DOHH2 (cell line): ENCODE data around the gene RPP25.

Experiments used
- H3F3A ChIP-seq: fragments of 200-600 bp; sonication (generic), shearing (Covaris generic); 2 replicates; pipeline ENCODE4 v1.6.0; 2016; ENCODE audit warnings: antibody characterized with exemption, mild to moderate bottlenecking; ENCODE audit not compliant: control insufficient read depth, insufficient read depth
- H3K27ac ChIP-seq: fragments of 200-600 bp; sonication (generic); 2 replicates; pipeline ENCODE4 v1.5.1; 2014; ENCODE audit warnings: low read depth, mild to moderate bottlenecking, low read length, moderate library complexity
- H3K27me3 ChIP-seq: fragments of 200-600 bp; sonication (generic); 2 replicates; pipeline ENCODE4 v1.6.1; 2014; ENCODE audit warnings: mild to moderate bottlenecking, low read length, mixed read lengths; ENCODE audit not compliant: control insufficient read depth
- H3K36me3 ChIP-seq: fragments of 200-600 bp; sonication (generic); 2 replicates; pipeline ENCODE4 v1.6.1; 2014; ENCODE audit warnings: mild to moderate bottlenecking, low read length, moderate library complexity, mixed read lengths; ENCODE audit not compliant: control insufficient read depth
- H3K4me1 ChIP-seq: fragments of 200-600 bp; sonication (generic); 2 replicates; pipeline ENCODE4 v1.6.1; 2014; ENCODE audit warnings: mild to moderate bottlenecking, low read length, mixed read lengths; ENCODE audit not compliant: control insufficient read depth
- H3K4me2 ChIP-seq: fragments of 200-600 bp; sonication (generic); 2 replicates; pipeline ENCODE4 v1.6.0; 2014; ENCODE audit warnings: mild to moderate bottlenecking, low read length, moderate library complexity
- H3K4me3 ChIP-seq: fragments of 200-600 bp; sonication (generic); 2 replicates; pipeline ENCODE4 v1.5.1; 2014; ENCODE audit warnings: mild to moderate bottlenecking, low read length, mixed read lengths
- H3K79me2 ChIP-seq: fragments of 200-600 bp; sonication (generic); 2 replicates; pipeline ENCODE4 v1.6.1; 2014; ENCODE audit warnings: mild to moderate bottlenecking, low read length, mixed read lengths; ENCODE audit not compliant: control insufficient read depth
- H3K9me2 ChIP-seq: fragments of 200-600 bp; sonication (generic); replicated peaks from 2 replicates; pipeline ENCODE4 v1.6.1; 2014; ENCODE audit warnings: mild to moderate bottlenecking, low read length, mixed read lengths; ENCODE audit not compliant: control insufficient read depth
- H3K9me3 ChIP-seq: fragments of 200-600 bp; sonication (generic); 2 replicates; pipeline ENCODE4 v1.6.1; 2014; ENCODE audit warnings: antibody characterized with exemption, low read length, mixed read lengths; ENCODE audit not compliant: control insufficient read depth, insufficient read depth
- H4K20me1 ChIP-seq: fragments of 200-600 bp; sonication (generic); 2 replicates; pipeline ENCODE4 v1.6.0; 2014; ENCODE audit warnings: low read depth, mild to moderate bottlenecking, antibody characterized with exemption, low read length, moderate library complexity; ENCODE audit not compliant: control insufficient read depth, insufficient read depth
- CTCF ChIP-seq: fragments of 200-600 bp; sonication (generic); IDR thresholded peaks from one replicate; pipeline ENCODE4 v1.5.1; 2014; ENCODE audit warnings: antibody characterized with exemption, mild to moderate bottlenecking, low read depth, low read length; ENCODE audit not compliant: poor library complexity, severe bottlenecking
- EZH2phosphoT487 ChIP-seq: fragments of 200-600 bp; sonication (generic); IDR thresholded peaks from 2 replicates; pipeline ENCODE4 v1.6.1; 2017; ENCODE audit warnings: borderline replicate concordance, mild to moderate bottlenecking, antibody characterized with exemption, low read length, moderate library complexity, mixed read lengths

The RPP25 gene

DNA sequence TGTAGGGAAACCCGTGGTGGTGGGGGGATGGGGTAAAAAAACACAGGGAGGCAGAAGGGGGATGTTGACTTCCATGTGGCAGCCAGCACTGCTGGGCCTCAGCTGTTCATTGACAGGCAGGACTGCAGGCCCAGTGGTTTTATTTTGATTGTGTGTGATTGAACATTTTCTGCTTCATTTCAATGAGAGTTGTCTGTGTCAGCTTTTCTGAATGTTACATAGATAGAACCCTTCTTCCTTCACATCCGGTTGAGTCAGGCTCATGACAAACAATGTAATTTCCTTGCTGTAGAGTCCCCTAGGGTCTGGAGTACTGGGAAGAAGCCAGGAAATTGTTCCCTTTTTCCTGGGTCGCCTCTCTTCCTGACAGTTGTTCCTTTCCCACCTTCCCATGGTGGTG lies 8.2 kb upstream of the RPP25 start:
- H3K4me2 ChIP-seq, result peak overlapping the region; percentile 54

GRCh38 chr15:74963213-74963612 lies 6.6 kb upstream of the RPP25 start:
- Histone ChIP-seq H3K9me3 (no peaks in the 10 kb centered on the region), H3K4me2 (no peak overlapping the region), H3K27ac (no peak overlapping the region), H3K36me3 (no peaks in the 10 kb centered on the region), H3K4me3 (no peak overlapping the region), H3K9me2 (no peaks in the 10 kb centered on the region), H3K79me2 (no peaks in the 10 kb centered on the region), H4K20me1 (no peaks in the 10 kb centered on the region), H3K4me1 (peaks cover 61% of the 10 kb centered on the region), H3F3A (peaks cover 9% of the 10 kb centered on the region), H3K27me3 (peaks cover 16% of the 10 kb centered on the region)
- no peak for TF ChIP-seq EZH2phosphoT487
- TF ChIP-seq CTCF, result no peak

More for the DNA sequence above, 8.2 kb upstream of the RPP25 start:
- Histone ChIP-seq H3K27me3 (peaks cover under 1% of the 10 kb centered on the region; the same call in 1 of the 2 replicates), H3K79me2 (no peaks in the 10 kb centered on the region), H3K4me1 (peaks cover 51% of the 10 kb centered on the region), H4K20me1 (no peaks in the 10 kb centered on the region), H3K9me3 (no peaks in the 10 kb centered on the region), H3K4me3 (peak overlapping the region; percentile 39; the same call in 1 of the 2 replicates), H3K27ac (peak overlapping the region; percentile 25), H3F3A (peaks cover 9% of the 10 kb centered on the region), H3K36me3 (no peaks in the 10 kb centered on the region), H3K9me2 (no peaks in the 10 kb centered on the region)
- TF ChIP-seq EZH2phosphoT487 (no peak), CTCF (no peak)

DNA sequence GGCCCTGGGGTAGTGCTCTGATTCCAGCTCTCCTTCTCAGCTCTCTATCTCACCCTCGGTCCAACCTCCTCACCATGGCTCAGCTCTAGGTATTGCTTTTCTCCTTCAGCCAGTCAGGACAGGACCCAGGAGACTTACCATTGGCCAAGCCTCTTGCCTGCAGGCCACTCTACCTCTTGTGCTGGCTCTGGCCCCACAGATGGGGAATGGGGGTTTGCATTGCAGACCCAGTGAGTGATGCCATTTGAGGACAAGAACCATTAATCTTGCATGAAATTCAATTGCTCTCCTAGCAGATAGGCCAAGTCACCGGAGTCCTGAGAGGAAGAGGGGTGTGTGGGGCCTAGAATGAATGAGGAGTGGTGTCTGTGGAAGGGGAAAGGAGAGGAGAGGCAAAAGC lies 6.1 kb upstream of the RPP25 start:
- peaks cover 60% of the 10 kb centered on the region for H3K4me1 ChIP-seq
- H3K27me3 ChIP-seq, result peaks cover 20% of the 10 kb centered on the region

More for the DNA sequence above, 6.1 kb upstream of the RPP25 start:
- no peaks in the 10 kb centered on the region for H3K79me2 ChIP-seq
- no peaks in the 10 kb centered on the region for H3K9me3 ChIP-seq
- no peak overlapping the region for H3K4me2 ChIP-seq
- no peaks in the 10 kb centered on the region for H3K36me3 ChIP-seq
- H4K20me1 ChIP-seq, result no peaks in the 10 kb centered on the region
- peaks cover 7% of the 10 kb centered on the region for H3F3A ChIP-seq
- no peak overlapping the region for H3K4me3 ChIP-seq
- no peak overlapping the region for H3K27ac ChIP-seq
- no peaks in the 10 kb centered on the region for H3K9me2 ChIP-seq
- TF ChIP-seq CTCF (no peak), EZH2phosphoT487 (no peak)
